HG03139 (cell line): Measurements from ENCODE around the gene LMCD1.

ENCODE experiments used
- ATAC-seq: cut with Tn5 transposase; IDR thresholded peaks from one replicate; pipeline ENCODE4 v1.9.1; 2021; ENCODE audit not compliant: unreplicated experiment

LMCD1 gene

GRCh38 chr3:8482960-8483665 lies 18.5 kb upstream of the LMCD1 start:
- ATAC-seq = no peak

GRCh38 chr3:8484409-8485140 lies 17.0 kb upstream of the LMCD1 start:
- no peak for ATAC-seq

- ATAC-seq = no peak
These were observed 16.3 kb upstream of the LMCD1 start for GRCh38 chr3:8485141-8485870.

- no peak for ATAC-seq
These were observed 15.7 kb upstream of the LMCD1 start for GRCh38 chr3:8485943-8486342.

GRCh38 chr3:8486434-8486833 lies 15.2 kb upstream of the LMCD1 start:
- no peak for ATAC-seq

GRCh38 chr3:8486936-8487335 lies 14.7 kb upstream of the LMCD1 start:
- ATAC-seq = no peak

- ATAC-seq = no peak
These were observed 13.2 kb upstream of the LMCD1 start for GRCh38 chr3:8488411-8488810.

GRCh38 chr3:8488877-8489276 lies 12.7 kb upstream of the LMCD1 start:
- ATAC-seq = no peak

GRCh38 chr3:8489278-8489792 lies 12.3 kb upstream of the LMCD1 start:
- ATAC-seq = no peak

- no peak for ATAC-seq
These were observed 11.5 kb upstream of the LMCD1 start for GRCh38 chr3:8490079-8490552.

- ATAC-seq = no peak
These were observed 10.1 kb upstream of the LMCD1 start for GRCh38 chr3:8491271-8492144.

GRCh38 chr3:8492744-8493511 lies 8.7 kb upstream of the LMCD1 start:
- ATAC-seq = no peak

GRCh38 chr3:8493744-8494143 lies 7.9 kb upstream of the LMCD1 start:
- no peak for ATAC-seq

GRCh38 chr3:8494327-8494726 lies 7.3 kb upstream of the LMCD1 start:
- no peak for ATAC-seq

GRCh38 chr3:8497582-8497981 lies 4.0 kb upstream of the LMCD1 start:
- no peak for ATAC-seq

GRCh38 chr3:8499181-8499611 lies 2.4 kb upstream of the LMCD1 start:
- no peak for ATAC-seq

GRCh38 chr3:8500319-8500988 lies 1.2 kb upstream of the LMCD1 start:
- no peak for ATAC-seq

GRCh38 chr3:8500989-8501370 lies 643 bp upstream of the LMCD1 start:
- no peak for ATAC-seq

GRCh38 chr3:8503461-8503860 lies 1.8 kb downstream of the LMCD1 start:
- ATAC-seq = no peak
